ENCODE results near the gene FBXO42. TPM values are rescaled to one million over a fixed set of nuclear protein-coding genes. Genes with fewer than 3 reads are reported as not detected.
"Not testable (repeated sequence)": the region's sequence is repeated elsewhere in the genome, so short reads cannot be mapped to it uniquely, and the experiment has no call there.

Gene FBXO42
- total and polyA plus RNA-seq, 3 donors from 2014 or later: 25.0 to 45.6 (median 42.0) TPM

DNA sequence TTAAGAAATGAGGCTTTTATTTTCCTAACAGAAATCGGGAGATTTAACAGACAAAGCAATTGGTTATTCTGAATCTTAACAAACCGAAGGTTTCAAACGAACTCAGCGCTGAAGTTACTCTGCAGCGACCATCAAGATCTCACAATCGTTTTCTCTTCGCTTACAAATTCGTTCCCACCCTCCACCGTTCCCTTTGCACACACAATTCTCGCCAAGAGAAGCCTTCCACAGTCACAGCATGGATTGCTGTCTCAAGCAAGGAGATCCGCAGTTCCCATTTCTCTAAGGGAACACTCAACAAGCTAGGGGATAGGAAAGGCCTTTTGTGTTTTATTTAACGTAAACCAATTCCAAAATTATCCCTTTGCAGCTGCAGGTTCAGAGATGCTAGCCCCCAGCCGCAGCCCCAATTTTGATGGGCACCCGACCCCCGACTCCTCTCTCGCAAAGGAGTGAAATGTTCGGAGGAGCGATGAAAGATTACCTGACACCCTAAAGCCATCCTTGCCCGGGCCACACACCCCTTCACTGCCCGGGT, 755 bp downstream of the FBXO42 start:
- no peaks in the 10 kb centered on the region for H3K27me3 ChIP-seq
- DNase-seq: peak; percentile 53
- intact Hi-C loops (cut with DNase I; ENCODE audit: low total_unique reads): no loop called here
- no peaks in the 10 kb centered on the region for H3K36me3 ChIP-seq (ENCODE audit: low read depth, missing control alignments)
- WGBS, 2 donors: 0% methylated on average over 19 to 20 of the region's 20 CpGs
- peak overlapping the region; percentile 95 to 98 for H3K4me3 ChIP-seq
- TF ChIP-seq POLR2A (IDR thresholded peaks at IDR 0.05) (no peak), CTCF (IDR thresholded peaks at IDR 0.05) (no peak)
- no peaks in the 10 kb centered on the region for H3K9me3 ChIP-seq
- peak overlapping the region; percentile 93 to 94 for H3K27ac ChIP-seq
- peaks cover 5% of the 10 kb centered on the region for H3K4me1 ChIP-seq

DNA sequence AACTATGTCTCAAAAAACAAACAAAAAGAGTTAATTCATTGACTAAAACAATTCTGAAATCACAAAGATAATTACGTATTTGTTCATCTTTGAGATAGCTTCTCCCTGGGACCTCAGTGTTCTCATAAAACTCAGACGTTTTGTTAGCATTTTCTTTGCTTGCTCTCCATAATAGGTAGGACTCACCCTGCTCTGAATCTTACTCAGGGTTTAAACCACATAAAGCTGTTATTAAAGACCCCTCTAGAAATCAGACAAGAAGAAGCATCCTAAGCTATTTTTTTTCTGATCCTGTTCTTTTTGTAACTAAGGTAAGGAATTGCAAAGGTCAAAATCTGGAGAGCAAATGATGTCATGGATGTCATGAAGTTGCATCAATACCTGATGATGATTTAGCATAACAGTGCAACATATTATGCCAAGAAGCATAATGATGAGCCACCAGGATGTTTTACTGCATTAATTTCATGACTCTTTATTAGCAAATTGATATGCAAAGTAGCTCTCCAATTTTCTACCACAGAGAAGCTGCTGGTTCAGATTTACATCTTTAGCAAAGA, 2.4 kb downstream of the FBXO42 start:
- Histone ChIP-seq H3K4me3 (no peak overlapping the region), H3K27ac (no peak overlapping the region), H3K9me3 (no peaks in the 10 kb centered on the region), H3K36me3 (ENCODE audit: low read depth, missing control alignments) (no peaks in the 10 kb centered on the region), H3K27me3 (no peaks in the 10 kb centered on the region), H3K4me1 (peaks cover 5% of the 10 kb centered on the region)
- intact Hi-C loops (cut with DNase I; ENCODE audit: low total_unique reads): no loop called here
- WGBS, 2 donors: 32 to 37% methylated on average over 2 of the region's 2 CpGs
- DNase-seq: no peak
- TF ChIP-seq POLR2A (IDR thresholded peaks at IDR 0.05): no peak
- TF ChIP-seq CTCF (IDR thresholded peaks at IDR 0.05): no peak

DNA sequence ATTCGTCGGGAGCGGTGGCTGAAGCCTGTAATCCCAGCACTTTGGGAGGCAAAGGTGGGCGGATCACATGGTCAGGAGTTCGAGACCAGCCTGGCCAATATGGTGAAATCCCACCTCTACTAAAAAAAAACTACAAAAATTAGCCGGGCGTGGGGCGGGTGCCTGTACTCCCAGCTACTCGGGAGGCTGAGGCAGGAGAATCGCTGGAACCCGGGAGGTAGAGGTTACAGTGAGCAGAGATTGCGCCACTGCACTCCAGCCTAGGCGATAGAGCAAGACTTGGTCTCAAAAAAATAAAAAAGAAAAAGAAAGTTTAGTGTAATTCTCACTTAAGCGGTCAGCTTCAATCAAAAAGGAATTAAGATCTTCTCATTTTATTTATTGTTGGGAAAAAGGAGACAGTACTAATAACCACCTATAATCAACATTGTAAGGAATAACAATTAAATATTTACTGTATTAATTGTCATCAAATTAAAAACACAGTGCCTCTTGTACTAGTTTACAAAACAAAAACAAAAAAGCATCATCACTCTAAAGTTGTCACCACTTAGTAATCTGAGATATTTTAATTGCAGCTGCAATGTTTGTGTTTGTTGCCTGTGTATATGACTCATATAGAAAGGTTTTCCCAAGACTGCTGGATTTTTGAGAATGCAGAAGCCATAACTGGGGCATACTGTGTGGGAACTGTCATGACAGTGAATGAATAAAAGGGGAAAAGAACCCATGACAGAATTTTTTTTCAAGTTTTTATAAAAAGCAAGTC, 3.7 kb downstream of the FBXO42 start:
- Histone ChIP-seq H3K4me1 (peaks cover 5% of the 10 kb centered on the region), H3K27me3 (no peaks in the 10 kb centered on the region), H3K9me3 (no peaks in the 10 kb centered on the region), H3K4me3 (no peak overlapping the region), H3K36me3 (ENCODE audit: low read depth, missing control alignments) (no peaks in the 10 kb centered on the region), H3K27ac (no peak overlapping the region)
- 91 to 94% methylated on average over 14 of the region's 14 CpGs for WGBS, 2 donors
- intact Hi-C loops (cut with DNase I; ENCODE audit: low total_unique reads): no loop called here
- peak; percentile 7 for DNase-seq
- no peak for TF ChIP-seq CTCF (IDR thresholded peaks at IDR 0.05)
- TF ChIP-seq POLR2A (IDR thresholded peaks at IDR 0.05): no peak

- H3K27ac ChIP-seq; H3K4me1 ChIP-seq; intact Hi-C loops (cut with DNase I; ENCODE audit: low total_unique reads); H3K4me3 ChIP-seq; H3K36me3 ChIP-seq (ENCODE audit: low read depth, missing control alignments); DNase-seq; H3K27me3 ChIP-seq; H3K9me3 ChIP-seq: not testable (repeated sequence)
- 90 to 97% methylated on average over 6 of the region's 6 CpGs for WGBS, 2 donors
Observed at GRCh38 chr1:16343276-16343675, 9.0 kb downstream of the FBXO42 start.

DNA sequence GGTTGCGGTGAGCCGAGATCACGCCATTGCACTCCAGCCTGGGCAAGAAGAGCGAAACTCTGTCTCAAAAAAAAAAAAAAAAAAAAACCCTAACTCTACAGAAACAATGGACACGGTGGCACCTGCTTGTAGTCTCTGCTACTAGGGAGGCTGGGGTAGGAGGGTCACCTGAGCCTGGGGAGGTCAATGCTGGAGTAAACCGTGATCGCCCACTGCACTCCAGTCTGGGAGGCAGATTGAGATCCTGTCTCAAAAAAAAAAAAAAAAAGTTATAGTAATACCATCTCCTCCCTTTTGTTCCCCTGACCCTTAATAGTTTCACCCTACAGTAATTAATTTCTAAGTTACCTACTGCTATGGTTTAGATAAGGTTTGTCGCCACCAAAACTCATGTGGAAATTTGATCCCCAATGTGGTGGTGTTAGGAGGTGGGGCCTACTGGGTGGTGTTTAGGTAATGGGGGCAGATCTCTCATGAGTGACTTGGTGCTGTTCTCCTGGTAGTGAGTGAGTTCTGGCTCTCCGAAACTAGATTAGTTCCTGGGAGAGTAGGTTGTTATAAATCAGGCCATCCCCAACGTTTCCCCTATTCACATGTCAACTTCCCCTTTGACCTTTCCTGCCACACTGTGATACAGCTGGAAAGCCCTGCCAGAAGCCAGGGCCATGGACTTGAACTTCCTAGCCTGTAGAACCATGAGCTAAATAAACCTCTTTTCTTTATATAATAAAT, 9.8 kb downstream of the FBXO42 start:
- Histone ChIP-seq H3K4me3 (no peak overlapping the region), H3K27me3 (no peaks in the 10 kb centered on the region), H3K27ac (no peak overlapping the region), H3K4me1 (peaks cover 9% of the 10 kb centered on the region), H3K9me3 (no peaks in the 10 kb centered on the region), H3K36me3 (ENCODE audit: low read depth, missing control alignments) (no peaks in the 10 kb centered on the region)
- 87 to 92% methylated on average over 10 of the region's 10 CpGs for WGBS, 2 donors
- DNase-seq: peak; percentile 10
- intact Hi-C loops (cut with DNase I; ENCODE audit: low total_unique reads): no loop called here
- TF ChIP-seq CTCF (IDR thresholded peaks at IDR 0.05) (no peak), POLR2A (IDR thresholded peaks at IDR 0.05) (no peak)
